NCI-H345 treated with DMSO at 0.1 percent for 48 hours (cell line): ENCODE measurements around the gene RHOJ.
"Not testable (repeated sequence)": the region's sequence is repeated elsewhere in the genome, so short reads cannot be mapped to it uniquely, and the experiment has no call there.

Experiments
- DNase-seq: peaks from one replicate; lab custom pipeline; 2025; ENCODE audit not compliant: unreplicated experiment; lab: John Stamatoyannopoulos, UW

RHOJ gene

GRCh38 chr14:63296060-63296563 is 91.9 kb downstream of the RHOJ start:
- DNase-seq, result no peak

- no peak for DNase-seq
Measured at GRCh38 chr14:63297372-63298063, 93.3 kb downstream of the RHOJ start.

GRCh38 chr14:63299351-63300110 is 95.3 kb downstream of the RHOJ start:
- DNase-seq, result no peak

- DNase-seq, result no peak
Measured at GRCh38 chr14:63300854-63301253, 96.6 kb downstream of the RHOJ start.

GRCh38 chr14:63301891-63302534 is 97.8 kb downstream of the RHOJ start:
- DNase-seq, result no peak

- DNase-seq, result not testable (repeated sequence)
Measured at GRCh38 chr14:63304429-63304828, 100.2 kb downstream of the RHOJ start.

- peak; percentile 10 for DNase-seq
Measured at GRCh38 chr14:63308723-63309317, 104.6 kb downstream of the RHOJ start.

- DNase-seq, result no peak
Measured at GRCh38 chr14:63318835-63319234, 114.6 kb downstream of the RHOJ start, which contains the start of gene GPHB5. Gene GPHB5, minus strand, starts transcription at chr14:63318935. Its CDS starts 1,086 bp downstream, at chr14:63317849.

GRCh38 chr14:63322472-63322871 is 118.2 kb downstream of the RHOJ start:
- DNase-seq, result no peak

GRCh38 chr14:63322897-63323573 is 118.8 kb downstream of the RHOJ start:
- no peak for DNase-seq

GRCh38 chr14:63326840-63327239 is 122.6 kb downstream of the RHOJ start:
- DNase-seq, result no peak

- DNase-seq, result no peak
Measured at GRCh38 chr14:63328787-63329737, 124.8 kb downstream of the RHOJ start.

- peak; percentile 24 for DNase-seq
Measured at GRCh38 chr14:63342371-63342770, 138.1 kb downstream of the RHOJ start.
